Vagina (tissue), 2 donors: Measurements from ENCODE around the gene PLD3.

ENCODE experiments used
- CTCF ChIP-seq, 3 experiments: fragments of 450-650 bp in 2 of 3; fragments of 200-600 bp in 1 of 3; sonication (generic) in 1 of 3; IDR thresholded peaks; one replicate each; pipeline ENCODE4 v1.5.1; 2017 to 2019; ENCODE audit warnings: antibody characterized with exemption in 3 of 3, mild to moderate bottlenecking in 2 of 3, moderate library complexity in 2 of 3
- POLR2A ChIP-seq, 2 donors: fragments of 450-650 bp; IDR thresholded peaks; one replicate each; pipeline ENCODE4 v1.6.1; 2017; ENCODE audit warnings: antibody characterized with exemption in 2 of 2, mild to moderate bottlenecking in 2 of 2, moderate library complexity in 2 of 2

- TF ChIP-seq CTCF (IDR thresholded peaks at IDR 0.05), result no peak
- no peak for TF ChIP-seq POLR2A (IDR thresholded peaks at IDR 0.05)
These were observed 66.3 kb downstream of the PLD3 start for GRCh38 chr19:40414542-40415535.
